GM12878 (cell line): ENCODE data around the gene SELE. TPM values are rescaled to one million over a fixed set of nuclear protein-coding genes. Genes with fewer than 3 reads are reported as not detected.

Experiments
- ATAC-seq: fragments of 200-7000 bp; cut with Tn5 transposase; 3 replicates; pipeline ENCODE4 v1.9.1; 2020; ENCODE audit warnings: mild to moderate bottlenecking, moderate library complexity
- BruUV-seq: library from RNA; stranded (reverse); fragments of 400-500 nt; replicated peaks from 2 replicates; lab custom pipeline; 2021; lab: Mats Ljungman, UMichigan
- CTCF ChIA-PET: fragments of 300-600 bp; sonication (Branson Sonifier 250); formaldehyde crosslinking; extraction: SDS; loops from one replicate; lab custom pipeline; 2021; ENCODE audit warnings: inconsistent platforms; lab: Yijun Ruan, JAX
- POLR2A ChIA-PET: fragments of 350-600 bp; formaldehyde crosslinking; extraction: SDS; loops from one replicate; lab custom pipeline; 2021; ENCODE audit warnings: inconsistent platforms; lab: Charles Lee
- RAD21 ChIA-PET: fragments of 300-600 bp; sonication (Branson Sonifier 250); formaldehyde crosslinking; loops from one replicate; lab custom pipeline; 2023; ENCODE audit warnings: antibody characterized with exemption; ENCODE audit not compliant: unreplicated experiment; lab: Charles Lee
- SMC1A ChIA-PET: fragments of 300-600 bp; sonication (Branson Sonifier 250); formaldehyde crosslinking; loops from one replicate; lab custom pipeline; 2023; ENCODE audit not compliant: unreplicated experiment, uncharacterized antibody; lab: Charles Lee
- DNase-seq: peaks from one replicate; pipeline ENCODE4 v3.0.0-alpha.2; 2011; ENCODE audit warnings: low read depth, low spot score
- FAIRE-seq: peaks from 3 replicates; lab custom pipeline; 2011; peaks lifted over from hg19 to GRCh38; lab: Jason Lieb, UNC
- H2AFZ ChIP-seq: 2 replicates; pipeline ENCODE4 v1.6.0; 2011; ENCODE audit warnings: low read depth, low read length, control low read depth; ENCODE audit not compliant: control insufficient read depth
- H3K27ac ChIP-seq: 2 replicates; pipeline ENCODE4 v1.5.1; 2011; ENCODE audit warnings: control low read depth; ENCODE audit not compliant: control insufficient read depth, insufficient read depth
- H3K27me3 ChIP-seq, 2 experiments: replicated peaks in 1 of 2; 2 replicates each; pipeline versions ENCODE4 v1.6.0 to v1.6.1; 2011; ENCODE audit warnings: low read length in 1 of 2; ENCODE audit not compliant: control insufficient read depth in 2 of 2, insufficient read depth in 2 of 2
- H3K36me3 ChIP-seq, 2 experiments: 2 replicates each; pipeline ENCODE4 v1.5.1; 2011; ENCODE audit warnings: low read length in 1 of 2; ENCODE audit not compliant: control insufficient read depth in 2 of 2, insufficient read depth in 2 of 2
- H3K4me1 ChIP-seq: 2 replicates; pipeline ENCODE4 v1.6.1; 2011; ENCODE audit warnings: mild to moderate bottlenecking, low read length, moderate library complexity, mixed read lengths; ENCODE audit not compliant: control insufficient read depth, insufficient read depth
- H3K4me2 ChIP-seq: 2 replicates; pipeline ENCODE4 v1.6.0; 2011; ENCODE audit warnings: control low read depth; ENCODE audit not compliant: control insufficient read depth, insufficient read depth
- H3K4me3 ChIP-seq: fragments of 200-600 bp; sonication (generic); 2 replicates; pipeline ENCODE4 v1.5.1; 2016
- H3K79me2 ChIP-seq: 2 replicates; pipeline ENCODE4 v1.6.0; 2011; ENCODE audit warnings: low read length; ENCODE audit not compliant: control insufficient read depth, insufficient read depth
- H3K9ac ChIP-seq: 2 replicates; pipeline ENCODE4 v1.8.0; 2011; ENCODE audit warnings: low read length, control low read depth, mixed read lengths; ENCODE audit not compliant: control insufficient read depth, insufficient read depth
- H3K9me3 ChIP-seq: replicated peaks from 3 replicates; pipeline ENCODE4 v1.5.1; 2011; ENCODE audit warnings: mild to moderate bottlenecking, low read length; ENCODE audit not compliant: control insufficient read depth, insufficient read depth
- H4K20me1 ChIP-seq: 2 replicates; pipeline ENCODE4 v1.6.0; 2011; ENCODE audit not compliant: control insufficient read depth, insufficient read depth
- CBX3 ChIP-seq: fragments of 200-600 bp; sonication (generic); IDR thresholded peaks from 2 replicates; pipeline ENCODE4 v1.6.1; 2016; ENCODE audit warnings: low read depth, borderline replicate concordance
- CUX1 ChIP-seq: IDR thresholded peaks from 2 replicates; pipeline ENCODE4 v1.6.1; 2012; ENCODE audit warnings: improper control_type of control experiment, low read depth, low read length; ENCODE audit not compliant: insufficient replicate concordance
- HDAC2 ChIP-seq: fragments of 200-600 bp; sonication (generic); IDR thresholded peaks from 2 replicates; pipeline ENCODE4 v1.6.1; 2017
- NRF1 ChIP-seq: conservative IDR thresholded peaks from 2 replicates; pipeline ENCODE4 v1.6.1; 2011; ENCODE audit warnings: mild to moderate bottlenecking, low read depth, low read length, improper control_type of control experiment
- SREBF2 ChIP-seq: IDR thresholded peaks from 2 replicates; pipeline ENCODE4 v1.6.1; 2012; ENCODE audit warnings: mild to moderate bottlenecking, low read length
- ZBTB40 ChIP-seq: fragments of 450-650 bp; IDR thresholded peaks from 2 replicates; pipeline ENCODE4 v1.6.1; 2016; ENCODE audit warnings: mild to moderate bottlenecking, moderate library complexity, borderline replicate concordance
- ZNF592 ChIP-seq: fragments of 450-650 bp; IDR thresholded peaks from 2 replicates; pipeline ENCODE4 v1.6.1; 2017; ENCODE audit warnings: mild to moderate bottlenecking, moderate library complexity
- ZNF622 ChIP-seq: fragments of 450-650 bp; IDR thresholded peaks from 2 replicates; pipeline ENCODE4 v1.6.1; 2017; ENCODE audit warnings: mild to moderate bottlenecking, inconsistent platforms
- WGBS: methylation state at CpG from one replicate; pipeline ENCODE4 v1.1.6; 2016; ENCODE audit warnings: low lambda C conversion rate; ENCODE audit not compliant: insufficient replicate concordance, insufficient coverage; ENCODE audit errors: missing lambda C conversion rate; 5-methylcytosine and 5-hydroxymethylcytosine counted together
- in situ Hi-C: fragments of 300-500 bp; cut with MboI; formaldehyde crosslinking; loops from 9 replicates; pipeline ENCODE4 v1.14.3; 2018; ENCODE audit warnings: mixed read lengths
- intact Hi-C: fragments of 100-400 bp; cut with micrococcal nuclease; formaldehyde crosslinking; loops from one replicate; pipeline ENCODE4 v1.14.2; 2022; ENCODE audit not compliant: unreplicated experiment
- polyA plus RNA-seq, 11 experiments: library from polyadenylated mRNA; depleted of rRNA in 4 of 11; unstranded in 6 of 11; stranded (reverse) in 5 of 11; fragments of >200 nt; fragmentation: Nextera tagmentation in 4 of 11; fragmentation: Illumina TruSeq in 1 of 11; extraction: Ambion mirVana in 4 of 11; extraction: Trizol in 1 of 11; gene quantifications; 1 replicate in 1 of 11; 2 replicates in 10 of 11; pipeline versions ENCODE4 v1.2.1 to v1.2.3, GENCODE V29; 2011 to 2016; ENCODE audit warnings: inconsistent platforms in 2 of 11, missing spikeins in 2 of 11, low read depth in 1 of 11
- total RNA-seq, 4 experiments: library from RNA; depleted of rRNA in 3 of 4; stranded (reverse); fragments of >200 nt in 3 of 4; fragmentation: Illumina TruSeq in 1 of 4; extraction: Trizol in 1 of 4; gene quantifications; 2 replicates each; pipeline versions ENCODE4 v1.2.1 to v1.2.3, GENCODE V29; 2013 to 2021

The SELE gene
- total and polyA plus RNA-seq, 10 of the 15 experiments (the other 5 are each of a cell fraction or from before 2014, with no cell fraction given), result not detected

GRCh38 chr1:169724168-169724567, 9.7 kb downstream of the SELE start:
- H3K27ac ChIP-seq, result no peak overlapping the region
- CTCF ChIA-PET, result no interaction called here
- SMC1A ChIA-PET, result interaction anchor here (0.6 to 2.7 kb wide), 2 partner anchors 12 to 69 kb away, joined by 3 to 6 read pairs; no protein-coding TSS in a partner anchor
- POLR2A ChIA-PET, result no interaction called here
- H4K20me1 ChIP-seq, result no peaks in the 10 kb centered on the region
- H3K9me3 ChIP-seq, result no peaks in the 10 kb centered on the region
- H3K79me2 ChIP-seq, result no peaks in the 10 kb centered on the region
- WGBS, result 35% methylated on average over 4 of the region's 4 CpGs
- intact Hi-C loops, result no loop called here
- no peak overlapping the region for H3K4me2 ChIP-seq
- H2AFZ ChIP-seq, result no peak overlapping the region
- DNase-seq (no peak), FAIRE-seq (no peak), ATAC-seq (peak; percentile 39; the same call in 1 of the 3 replicates)
- no TSS peak for BruUV-seq
- no peaks in the 10 kb centered on the region for H3K4me1 ChIP-seq
- RAD21 ChIA-PET, result no interaction called here
- in situ Hi-C loops, result no loop called here
- H3K36me3 ChIP-seq, result no peaks in the 10 kb centered on the region
- no peaks in the 10 kb centered on the region for H3K27me3 ChIP-seq
- H3K9ac ChIP-seq, result no peak overlapping the region
- no peak overlapping the region for H3K4me3 ChIP-seq
- TF ChIP-seq HDAC2 (no peak), SREBF2 (no peak), NRF1 (no peak), CBX3 (no peak), ZNF622 (no peak), CUX1 (no peak), ZNF592 (no peak), ZBTB40 (no peak)
